Endometrium (tissue), 2 donors: ENCODE measurements around the gene TSPAN17.

Experiments used
- FAIRE-seq: peaks from 2 replicates; lab custom pipeline; 2012; peaks lifted over from hg19 to GRCh38; lab: Jason Lieb, UNC
- donor health status: control.
- donor health status: control.

The TSPAN17 gene

GRCh38 chr5:176624142-176624541 is 23.1 kb upstream of the TSPAN17 start:
- no peak for FAIRE-seq

GRCh38 chr5:176624938-176625337 is 22.3 kb upstream of the TSPAN17 start:
- no peak for FAIRE-seq

- no peak for FAIRE-seq
These were observed 21.8 kb upstream of the TSPAN17 start for GRCh38 chr5:176625512-176625911.

GRCh38 chr5:176625966-176626875 is 21.1 kb upstream of the TSPAN17 start:
- no peak for FAIRE-seq

DNA sequence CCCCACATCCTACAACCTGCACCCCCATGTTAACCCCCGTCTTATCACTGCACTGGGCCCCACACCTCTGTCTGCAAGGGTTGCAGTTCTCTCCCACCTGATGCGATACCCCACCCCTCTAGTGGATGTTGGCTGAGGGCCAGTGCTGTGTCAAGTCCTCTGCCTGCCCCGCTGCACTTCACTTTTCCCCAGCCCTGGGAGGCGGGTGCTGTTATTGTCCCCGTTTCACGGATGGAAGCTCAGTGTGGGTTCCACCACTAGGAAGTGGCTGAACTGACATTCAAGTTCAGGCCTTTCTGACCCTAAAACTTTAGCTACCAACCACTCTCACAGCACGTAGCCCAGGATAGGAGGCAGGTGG is 20.4 kb upstream of the TSPAN17 start:
- FAIRE-seq, result no peak

DNA sequence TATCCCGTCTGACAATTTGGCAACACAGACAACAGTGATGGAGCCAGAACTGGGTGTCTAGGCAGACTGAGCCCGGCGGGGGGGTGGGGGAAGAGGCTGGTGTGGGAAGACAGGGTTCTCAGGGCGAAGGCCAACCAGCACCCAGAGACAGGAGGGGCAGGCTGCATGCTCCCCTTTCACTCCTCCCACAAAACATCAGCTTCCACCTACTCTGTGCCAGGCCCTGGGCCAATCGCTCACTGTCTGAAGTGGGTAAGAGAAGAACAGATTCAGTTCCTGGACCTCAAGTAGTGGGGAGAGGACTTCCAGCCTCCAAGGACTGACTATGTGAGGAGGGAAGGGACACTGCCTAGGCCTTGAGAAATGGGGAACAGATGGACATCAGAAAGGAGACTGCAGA is 19.7 kb upstream of the TSPAN17 start:
- no peak for FAIRE-seq

DNA sequence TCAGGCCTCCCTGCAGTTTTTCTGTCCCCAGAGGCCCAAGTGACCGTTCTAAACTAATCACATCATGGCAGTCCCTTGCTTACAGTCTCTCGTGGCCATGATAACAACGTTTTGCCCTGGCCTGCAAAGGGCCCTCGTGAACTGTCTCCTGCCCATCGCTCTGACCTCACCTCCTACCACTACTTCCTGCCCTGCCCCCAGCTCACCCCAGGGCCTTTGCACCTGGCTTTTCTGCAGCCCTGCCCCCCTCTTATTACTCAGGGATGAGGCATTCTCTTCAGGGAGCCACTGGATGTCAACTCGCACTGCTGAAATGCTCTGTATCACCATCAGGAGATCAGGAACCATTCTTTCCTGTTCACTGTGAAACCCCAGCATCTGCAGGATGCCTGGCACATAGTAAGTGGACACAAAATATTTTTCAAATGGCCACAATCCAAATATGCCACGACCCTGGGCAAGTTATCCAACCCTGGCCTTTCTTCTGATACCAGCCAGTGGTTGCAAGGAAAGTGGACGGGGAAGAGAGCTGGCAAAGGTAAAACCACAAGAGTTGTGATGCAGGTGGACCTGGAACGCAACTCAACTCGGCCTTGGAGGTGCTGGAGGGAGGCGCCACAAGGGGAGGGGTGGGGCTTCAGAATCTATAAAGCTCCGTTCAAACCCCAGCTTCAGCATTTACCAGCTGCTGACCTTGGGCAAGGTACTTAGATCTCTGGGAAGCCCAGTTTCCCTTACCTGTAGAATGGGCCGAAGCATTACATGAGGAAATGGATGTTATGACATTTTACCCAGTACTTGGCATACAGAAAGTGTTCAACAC is 18.7 kb upstream of the TSPAN17 start:
- no peak for FAIRE-seq

DNA sequence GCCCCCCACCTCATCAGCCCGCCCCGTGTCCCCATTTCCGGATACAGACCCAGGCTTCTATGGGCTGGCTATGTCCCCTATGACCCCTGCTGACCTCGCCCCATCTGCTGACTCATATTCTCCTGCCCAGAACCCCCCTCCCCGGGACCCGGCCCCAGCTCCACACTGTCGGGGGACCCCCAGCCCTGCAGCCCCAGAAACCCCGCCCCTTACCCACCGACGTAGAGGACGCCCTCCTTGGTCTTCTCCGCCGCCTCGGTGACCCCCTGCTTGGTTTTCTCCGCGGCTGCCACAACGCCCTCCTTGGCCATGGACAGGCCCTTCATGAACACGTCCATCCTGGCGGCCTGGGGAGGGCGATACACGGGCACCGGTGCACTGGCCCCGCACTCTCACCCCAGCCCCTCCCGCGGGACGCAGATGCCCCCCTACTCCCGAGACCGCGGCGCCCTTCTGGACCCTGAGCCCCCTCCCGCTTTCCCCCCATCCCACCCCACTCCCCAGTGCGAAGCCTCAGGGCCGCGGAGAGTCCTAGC is 17.9 kb upstream of the TSPAN17 start:
- no peak for FAIRE-seq

DNA sequence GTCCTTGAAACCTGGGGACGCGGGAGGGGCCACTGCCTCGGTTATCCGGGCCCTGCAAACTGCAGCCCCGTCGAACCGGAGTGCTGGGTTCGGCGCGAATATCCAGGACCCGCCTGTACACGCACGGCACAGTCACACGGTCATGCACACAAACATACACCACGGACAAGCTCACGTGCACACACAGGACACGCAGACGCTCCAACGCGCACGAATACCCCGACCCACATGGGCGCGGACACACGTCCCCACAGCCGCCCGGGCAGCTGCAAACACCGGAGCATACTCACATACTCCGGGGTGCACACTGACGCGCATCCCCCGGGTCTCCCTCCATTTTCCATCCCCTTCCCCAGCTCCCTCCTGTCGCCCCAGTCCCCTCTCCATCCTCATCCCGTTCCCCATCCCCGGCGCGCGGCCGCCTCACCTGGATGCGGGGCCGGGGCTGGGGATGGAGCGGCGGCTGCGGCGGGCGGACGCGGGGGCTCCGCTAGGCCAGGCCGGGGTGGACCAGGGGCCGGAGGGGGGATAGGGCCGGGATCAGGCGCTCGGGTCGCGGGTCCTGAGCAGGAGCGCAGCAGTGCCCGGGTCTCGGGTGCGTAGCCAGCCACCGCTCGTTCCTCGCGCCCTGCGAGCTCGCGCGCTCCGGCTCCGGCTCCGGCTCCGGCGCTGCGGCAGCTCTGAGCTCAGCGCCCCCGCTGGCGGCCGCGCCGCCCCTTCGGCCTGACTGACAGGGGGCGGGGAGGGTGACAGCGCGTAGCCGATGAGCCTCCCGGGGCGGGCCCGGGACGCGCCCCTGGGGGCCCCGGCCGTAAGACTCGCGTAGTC is 17.2 kb upstream of the TSPAN17 start, which contains the start of the genes EIF4E1B and SNCB:
Gene EIF4E1B, plus strand, starts transcription at position 823 of the 828 bp plus-strand sequence. CDS start 12,113 bp downstream, outside the sequence.
Gene SNCB, minus strand, starts transcription at position 682 of the 828 bp plus-strand sequence. CDS start 880 bp downstream, outside the sequence.
- FAIRE-seq, result no peak

GRCh38 chr5:176630681-176631222 is 16.5 kb upstream of the TSPAN17 start:
- FAIRE-seq, result no peak

GRCh38 chr5:176631383-176632200 is 15.7 kb upstream of the TSPAN17 start:
- no peak for FAIRE-seq

- FAIRE-seq, result no peak
These were observed 14.5 kb upstream of the TSPAN17 start for GRCh38 chr5:176632745-176633144.

DNA sequence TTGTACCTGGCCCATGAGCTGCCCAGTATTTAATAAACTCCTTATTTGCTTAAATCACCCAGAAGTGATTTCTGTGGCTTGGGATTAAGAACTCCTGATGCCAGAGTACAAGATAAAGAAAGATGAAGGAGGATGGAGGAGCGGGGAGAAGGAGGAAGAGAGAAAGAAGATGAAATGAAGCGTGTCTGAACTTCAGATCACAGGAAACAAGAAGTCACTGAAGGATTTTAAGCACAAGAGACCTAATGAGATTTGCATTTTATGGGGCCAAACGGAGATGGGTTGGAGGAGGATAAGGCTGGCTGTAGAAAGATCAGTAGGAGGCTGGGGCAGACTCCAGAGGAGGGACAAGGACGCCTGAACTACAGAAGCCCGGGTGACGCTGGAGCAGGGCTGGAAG is 13.7 kb upstream of the TSPAN17 start:
- FAIRE-seq, result no peak

DNA sequence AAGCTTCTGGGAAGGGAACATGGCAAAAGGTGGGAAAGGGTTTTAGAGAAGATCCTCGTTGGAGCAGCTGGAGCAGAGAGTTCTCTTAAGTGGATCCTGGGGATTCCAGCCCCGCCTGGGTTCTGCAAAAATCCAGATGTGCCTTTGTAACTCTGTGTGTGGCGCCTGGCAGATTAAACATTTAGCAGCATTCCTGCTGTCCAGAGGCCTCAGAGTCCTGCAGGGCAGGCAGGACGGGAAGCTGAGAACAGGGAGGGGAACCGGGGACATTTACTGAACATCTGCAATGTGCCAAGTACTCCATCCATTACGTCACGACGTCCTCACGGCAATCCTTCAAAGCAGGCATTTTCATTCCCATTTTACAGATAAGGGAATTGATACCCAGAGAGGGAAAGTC is 10.9 kb upstream of the TSPAN17 start:
- no peak for FAIRE-seq

GRCh38 chr5:176637556-176637955 is 9.7 kb upstream of the TSPAN17 start:
- FAIRE-seq, result no peak

DNA sequence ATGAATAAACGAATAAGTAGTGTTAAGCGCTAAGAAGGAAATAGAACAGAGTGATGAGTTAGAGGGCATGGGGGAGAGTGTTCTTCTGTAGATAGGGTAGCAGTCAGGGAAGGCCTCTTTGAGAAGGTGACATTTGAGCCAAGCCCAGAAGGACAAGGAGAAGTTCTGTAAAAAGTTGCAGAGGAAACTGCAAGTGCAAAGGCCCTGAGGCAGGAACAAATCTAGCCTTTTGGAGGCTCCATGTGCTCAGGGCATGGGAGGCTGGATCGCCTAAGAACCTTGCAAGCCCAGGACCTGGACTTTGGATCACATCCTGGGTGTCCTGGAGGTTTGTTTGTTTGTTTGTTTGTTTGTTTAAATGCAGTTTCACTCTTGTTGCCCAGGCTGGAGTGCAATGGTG is 8.8 kb upstream of the TSPAN17 start:
- FAIRE-seq, result no peak

DNA sequence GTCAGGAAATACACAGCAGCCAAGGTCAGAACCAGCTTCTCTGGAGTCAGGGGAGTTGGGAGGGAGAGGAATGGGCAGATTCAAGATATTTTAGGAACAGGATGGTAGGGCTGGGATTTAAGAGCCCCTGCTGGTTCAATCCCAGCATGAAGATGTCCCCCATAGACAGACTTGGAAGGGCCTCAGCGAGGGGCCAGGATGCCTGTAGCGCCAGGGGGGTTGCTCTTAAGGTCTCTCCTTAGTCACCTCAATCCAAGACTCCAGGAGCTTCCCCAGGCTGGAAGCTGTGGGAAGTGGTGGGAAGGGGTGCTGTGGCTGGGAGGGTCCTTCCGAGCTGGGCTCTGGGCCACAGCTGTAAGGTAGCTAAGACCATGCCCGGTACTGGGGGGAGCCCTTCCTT is 8.1 kb upstream of the TSPAN17 start:
- no peak for FAIRE-seq

- no peak for FAIRE-seq
These were observed 7.3 kb upstream of the TSPAN17 start for GRCh38 chr5:176639981-176640380.

- FAIRE-seq, result no peak
These were observed 6.7 kb upstream of the TSPAN17 start for GRCh38 chr5:176640616-176641015.

DNA sequence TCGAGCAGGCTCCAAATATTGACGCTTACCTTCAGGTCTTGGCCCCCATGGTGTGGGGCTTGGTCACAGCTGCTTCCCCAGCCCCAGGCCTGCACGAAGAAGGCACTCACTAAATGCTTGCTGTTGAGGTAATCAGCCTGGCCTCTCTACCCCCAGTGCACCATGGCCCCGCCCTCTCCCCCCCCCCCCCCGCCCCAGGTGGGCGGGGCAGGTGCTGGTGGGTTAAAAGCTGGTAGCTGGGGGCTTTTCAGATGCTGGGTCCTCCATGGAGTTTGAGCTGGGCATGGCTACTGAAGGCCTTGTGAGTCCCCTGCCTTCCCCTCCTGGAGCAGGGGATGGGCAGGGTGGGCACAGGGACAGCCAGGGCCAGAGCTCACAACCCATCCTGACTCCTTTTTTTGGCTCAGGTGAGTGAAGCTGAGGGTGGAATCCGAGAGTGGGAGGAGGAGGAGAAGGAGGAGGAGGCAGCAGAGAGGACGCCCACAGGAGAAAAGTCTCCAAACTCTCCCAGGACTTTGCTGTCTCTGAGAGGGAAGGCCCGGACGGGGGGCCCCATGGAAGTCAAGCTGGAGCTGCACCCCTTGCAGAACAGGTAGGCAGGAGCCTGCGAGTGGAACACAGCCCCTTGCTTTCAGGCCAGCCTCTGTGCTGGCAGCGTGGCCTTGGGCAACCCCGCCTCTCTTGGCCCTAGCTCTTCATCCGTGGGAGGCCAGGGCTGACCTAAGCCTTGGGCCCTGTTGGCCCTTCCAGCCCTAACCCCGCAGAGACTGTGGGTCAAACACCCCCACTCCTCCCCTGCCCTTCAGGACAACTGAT is 4.4 kb upstream of the TSPAN17 start:
- no peak for FAIRE-seq
